ENCODE measurements around the gene ITGB7. TPM values are rescaled to one million over a fixed set of nuclear protein-coding genes. Genes with fewer than 3 reads are reported as not detected.

Gene ITGB7
- total and polyA plus RNA-seq, 9 of the 15 experiments (the other 6 are each of a cell fraction or from before 2014, with no cell fraction given) = 0.06 to 2.0 (median 0.67) TPM

DNA sequence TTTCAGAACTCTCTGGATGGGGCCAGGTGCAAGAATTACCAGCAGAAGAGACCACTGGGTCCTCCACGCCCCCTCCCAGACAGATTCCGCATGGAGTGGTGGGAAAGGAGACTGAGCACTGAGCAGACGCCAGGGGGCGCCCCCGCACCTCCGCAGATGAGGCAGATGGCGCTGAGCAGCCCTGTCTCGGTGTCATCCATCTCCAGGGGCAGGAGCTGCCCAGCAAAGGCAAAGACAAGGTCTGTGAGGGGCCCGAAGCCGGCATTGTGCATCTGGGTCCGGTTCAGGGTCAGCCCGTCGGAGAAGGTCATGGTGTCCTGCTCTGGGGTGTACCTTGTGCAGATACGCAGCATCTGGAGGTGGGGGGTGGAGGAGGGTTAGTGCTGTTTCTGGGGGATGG is 6.3 kb upstream of the ITGB7 start (continued):
- TF ChIP-seq, protein P1, sequence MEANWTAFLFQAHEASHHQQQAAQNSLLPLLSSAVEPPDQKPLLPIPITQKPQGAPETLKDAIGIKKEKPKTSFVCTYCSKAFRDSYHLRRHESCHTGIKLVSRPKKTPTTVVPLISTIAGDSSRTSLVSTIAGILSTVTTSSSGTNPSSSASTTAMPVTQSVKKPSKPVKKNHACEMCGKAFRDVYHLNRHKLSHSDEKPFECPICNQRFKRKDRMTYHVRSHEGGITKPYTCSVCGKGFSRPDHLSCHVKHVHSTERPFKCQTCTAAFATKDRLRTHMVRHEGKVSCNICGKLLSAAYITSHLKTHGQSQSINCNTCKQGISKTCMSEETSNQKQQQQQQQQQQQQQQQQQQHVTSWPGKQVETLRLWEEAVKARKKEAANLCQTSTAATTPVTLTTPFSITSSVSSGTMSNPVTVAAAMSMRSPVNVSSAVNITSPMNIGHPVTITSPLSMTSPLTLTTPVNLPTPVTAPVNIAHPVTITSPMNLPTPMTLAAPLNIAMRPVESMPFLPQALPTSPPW (CRISPR knock-in tag; IDR thresholded peaks at IDR 0.05) = peak; percentile 34; the same call in 1 of the 2 replicates
- TF ChIP-seq MAFF (IDR thresholded peaks at IDR 0.05; ENCODE audit: low read length) = no peak
- TF ChIP-seq, protein P2, sequence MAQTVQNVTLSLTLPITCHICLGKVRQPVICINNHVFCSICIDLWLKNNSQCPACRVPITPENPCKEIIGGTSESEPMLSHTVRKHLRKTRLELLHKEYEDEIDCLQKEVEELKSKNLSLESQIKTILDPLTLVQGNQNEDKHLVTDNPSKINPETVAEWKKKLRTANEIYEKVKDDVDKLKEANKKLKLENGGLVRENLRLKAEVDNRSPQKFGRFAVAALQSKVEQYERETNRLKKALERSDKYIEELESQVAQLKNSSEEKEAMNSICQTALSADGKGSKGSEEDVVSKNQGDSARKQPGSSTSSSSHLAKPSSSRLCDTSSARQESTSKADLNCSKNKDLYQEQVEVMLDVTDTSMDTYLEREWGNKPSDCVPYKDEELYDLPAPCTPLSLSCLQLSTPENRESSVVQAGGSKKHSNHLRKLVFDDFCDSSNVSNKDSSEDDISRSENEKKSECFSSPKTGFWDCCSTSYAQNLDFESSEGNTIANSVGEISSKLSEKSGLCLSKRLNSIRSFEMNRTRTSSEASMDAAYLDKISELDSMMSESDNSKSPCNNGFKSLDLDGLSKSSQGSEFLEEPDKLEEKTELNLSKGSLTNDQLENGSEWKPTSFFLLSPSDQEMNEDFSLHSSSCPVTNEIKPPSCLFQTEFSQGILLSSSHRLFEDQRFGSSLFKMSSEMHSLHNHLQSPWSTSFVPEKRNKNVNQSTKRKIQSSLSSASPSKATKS (CRISPR knock-in tag; IDR thresholded peaks at IDR 0.05) = no peak
- no peak for TF ChIP-seq DIDO1 (tag; IDR thresholded peaks at IDR 0.05; ENCODE audit: low read depth)
- TF ChIP-seq, protein P3, sequence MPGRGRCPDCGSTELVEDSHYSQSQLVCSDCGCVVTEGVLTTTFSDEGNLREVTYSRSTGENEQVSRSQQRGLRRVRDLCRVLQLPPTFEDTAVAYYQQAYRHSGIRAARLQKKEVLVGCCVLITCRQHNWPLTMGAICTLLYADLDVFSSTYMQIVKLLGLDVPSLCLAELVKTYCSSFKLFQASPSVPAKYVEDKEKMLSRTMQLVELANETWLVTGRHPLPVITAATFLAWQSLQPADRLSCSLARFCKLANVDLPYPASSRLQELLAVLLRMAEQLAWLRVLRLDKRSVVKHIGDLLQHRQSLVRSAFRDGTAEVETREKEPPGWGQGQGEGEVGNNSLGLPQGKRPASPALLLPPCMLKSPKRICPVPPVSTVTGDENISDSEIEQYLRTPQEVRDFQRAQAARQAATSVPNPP (IDR thresholded peaks at IDR 0.05; ENCODE audit: borderline replicate concordance, insufficient read depth, insufficient read length) = no peak
- peak; percentile 78 for TF ChIP-seq ZNF239 (CRISPR knock-in tag; IDR thresholded peaks at IDR 0.05)
- TF ChIP-seq ETV6 (IDR thresholded peaks at IDR 0.05; ENCODE audit: borderline replicate concordance in 1 of 2, low read depth in 2 of 2, low read length in 1 of 2) = no peak
- no peak for TF ChIP-seq ETV6 (CRISPR knock-in tag; IDR thresholded peaks at IDR 0.05; ENCODE audit: borderline replicate concordance)
- TF ChIP-seq MEF2D (tag; conservative IDR thresholded peaks at IDR 0.05; ENCODE audit: low read depth) = no peak
- TF ChIP-seq ETV5 (CRISPR knock-in tag; IDR thresholded peaks at IDR 0.05; ENCODE audit: low read depth) = peak; percentile 26; the same call in 1 of the 2 replicates
- no peak for TF ChIP-seq TFAM (CRISPR knock-in tag; conservative IDR thresholded peaks at IDR 0.05)
- 0 out of 2 replicates have a peak, but pooled peaks have one; percentile 37 for TF ChIP-seq GABPB1 (CRISPR knock-in tag; IDR thresholded peaks at IDR 0.05)
- no peak for TF ChIP-seq FOXJ2 (tag; IDR thresholded peaks at IDR 0.05)
- TF ChIP-seq CBFA2T2 (conservative IDR thresholded peaks at IDR 0.05) = no peak
- TF ChIP-seq, protein P4, sequence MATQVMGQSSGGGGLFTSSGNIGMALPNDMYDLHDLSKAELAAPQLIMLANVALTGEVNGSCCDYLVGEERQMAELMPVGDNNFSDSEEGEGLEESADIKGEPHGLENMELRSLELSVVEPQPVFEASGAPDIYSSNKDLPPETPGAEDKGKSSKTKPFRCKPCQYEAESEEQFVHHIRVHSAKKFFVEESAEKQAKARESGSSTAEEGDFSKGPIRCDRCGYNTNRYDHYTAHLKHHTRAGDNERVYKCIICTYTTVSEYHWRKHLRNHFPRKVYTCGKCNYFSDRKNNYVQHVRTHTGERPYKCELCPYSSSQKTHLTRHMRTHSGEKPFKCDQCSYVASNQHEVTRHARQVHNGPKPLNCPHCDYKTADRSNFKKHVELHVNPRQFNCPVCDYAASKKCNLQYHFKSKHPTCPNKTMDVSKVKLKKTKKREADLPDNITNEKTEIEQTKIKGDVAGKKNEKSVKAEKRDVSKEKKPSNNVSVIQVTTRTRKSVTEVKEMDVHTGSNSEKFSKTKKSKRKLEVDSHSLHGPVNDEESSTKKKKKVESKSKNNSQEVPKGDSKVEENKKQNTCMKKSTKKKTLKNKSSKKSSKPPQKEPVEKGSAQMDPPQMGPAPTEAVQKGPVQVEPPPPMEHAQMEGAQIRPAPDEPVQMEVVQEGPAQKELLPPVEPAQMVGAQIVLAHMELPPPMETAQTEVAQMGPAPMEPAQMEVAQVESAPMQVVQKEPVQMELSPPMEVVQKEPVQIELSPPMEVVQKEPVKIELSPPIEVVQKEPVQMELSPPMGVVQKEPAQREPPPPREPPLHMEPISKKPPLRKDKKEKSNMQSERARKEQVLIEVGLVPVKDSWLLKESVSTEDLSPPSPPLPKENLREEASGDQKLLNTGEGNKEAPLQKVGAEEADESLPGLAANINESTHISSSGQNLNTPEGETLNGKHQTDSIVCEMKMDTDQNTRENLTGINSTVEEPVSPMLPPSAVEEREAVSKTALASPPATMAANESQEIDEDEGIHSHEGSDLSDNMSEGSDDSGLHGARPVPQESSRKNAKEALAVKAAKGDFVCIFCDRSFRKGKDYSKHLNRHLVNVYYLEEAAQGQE (IDR thresholded peaks at IDR 0.05; ENCODE audit: borderline replicate concordance) = peak; percentile 96
- TF ChIP-seq, protein P4 (CRISPR knock-in tag; IDR thresholded peaks at IDR 0.05; ENCODE audit: low read depth) = no peak
- TF ChIP-seq MTA3 (IDR thresholded peaks at IDR 0.05; ENCODE audit: borderline replicate concordance) = peak; percentile 28; the same call in 1 of the 2 replicates
